ENCODE data around the gene MSANTD3.

DNA sequence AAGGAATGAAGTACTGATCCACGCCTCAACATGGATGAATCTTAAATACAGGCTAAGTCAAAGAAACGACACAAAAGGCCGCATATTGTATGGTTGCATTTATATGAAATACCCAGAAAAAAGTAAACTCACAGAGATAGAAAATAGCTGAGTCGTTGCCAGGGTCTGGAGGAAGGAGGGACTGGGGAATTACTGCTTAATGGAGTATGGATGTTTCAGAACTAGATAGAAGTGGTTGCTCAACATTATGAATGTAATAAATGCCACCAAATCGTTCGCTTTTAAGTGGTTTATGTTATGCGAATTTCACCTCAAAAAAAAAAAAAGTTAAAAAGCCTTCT is 784 bp upstream of the MSANTD3 start:
- TF ChIP-seq, protein P1, sequence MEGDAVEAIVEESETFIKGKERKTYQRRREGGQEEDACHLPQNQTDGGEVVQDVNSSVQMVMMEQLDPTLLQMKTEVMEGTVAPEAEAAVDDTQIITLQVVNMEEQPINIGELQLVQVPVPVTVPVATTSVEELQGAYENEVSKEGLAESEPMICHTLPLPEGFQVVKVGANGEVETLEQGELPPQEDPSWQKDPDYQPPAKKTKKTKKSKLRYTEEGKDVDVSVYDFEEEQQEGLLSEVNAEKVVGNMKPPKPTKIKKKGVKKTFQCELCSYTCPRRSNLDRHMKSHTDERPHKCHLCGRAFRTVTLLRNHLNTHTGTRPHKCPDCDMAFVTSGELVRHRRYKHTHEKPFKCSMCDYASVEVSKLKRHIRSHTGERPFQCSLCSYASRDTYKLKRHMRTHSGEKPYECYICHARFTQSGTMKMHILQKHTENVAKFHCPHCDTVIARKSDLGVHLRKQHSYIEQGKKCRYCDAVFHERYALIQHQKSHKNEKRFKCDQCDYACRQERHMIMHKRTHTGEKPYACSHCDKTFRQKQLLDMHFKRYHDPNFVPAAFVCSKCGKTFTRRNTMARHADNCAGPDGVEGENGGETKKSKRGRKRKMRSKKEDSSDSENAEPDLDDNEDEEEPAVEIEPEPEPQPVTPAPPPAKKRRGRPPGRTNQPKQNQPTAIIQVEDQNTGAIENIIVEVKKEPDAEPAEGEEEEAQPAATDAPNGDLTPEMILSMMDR (IDR thresholded peaks at IDR 0.05): no peak
- no peak for TF ChIP-seq ZFX (IDR thresholded peaks at IDR 0.05; ENCODE audit: borderline replicate concordance)
